Stimulated activated CD4-positive, alpha-beta T cell treated with anti-CD3 and anti-CD28 coated beads, Interleukin-12 subunit alpha, Interleukin-12 subunit beta, amount 100 ng/mL, for 48 hours (primary cell): ENCODE results near the gene ADGRL3.

Experiments
- DNase-seq, 3 donors: peaks; one replicate each; pipeline ENCODE4 v3.0.0-alpha.2; 2020; ENCODE audit warnings: low read depth in 2 of 3, low spot score in 1 of 3

The ADGRL3 gene

DNA sequence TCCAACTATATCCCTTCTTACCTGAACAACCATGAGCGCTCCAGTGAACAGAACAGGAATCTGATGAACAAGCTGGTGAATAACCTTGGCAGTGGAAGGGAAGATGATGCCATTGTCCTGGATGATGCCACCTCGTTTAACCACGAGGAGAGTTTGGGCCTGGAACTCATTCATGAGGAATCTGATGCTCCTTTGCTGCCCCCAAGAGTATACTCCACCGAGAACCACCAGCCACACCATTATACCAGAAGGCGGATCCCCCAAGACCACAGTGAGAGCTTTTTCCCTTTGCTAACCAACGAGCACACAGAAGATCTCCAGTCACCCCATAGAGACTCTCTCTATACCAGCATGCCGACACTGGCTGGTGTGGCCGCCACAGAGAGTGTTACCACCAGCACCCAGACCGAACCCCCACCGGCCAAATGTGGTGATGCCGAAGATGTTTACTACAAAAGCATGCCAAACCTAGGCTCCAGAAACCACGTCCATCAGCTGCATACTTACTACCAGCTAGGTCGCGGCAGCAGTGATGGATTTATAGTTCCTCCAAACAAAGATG lies 870.2 kb downstream of the ADGRL3 start:
- no peak for DNase-seq

- no peak for DNase-seq
Observed at GRCh38 chr4:62075089-62075488, 875.0 kb downstream of the ADGRL3 start.

- no peak for DNase-seq
Observed at GRCh38 chr4:62075521-62075920, 875.4 kb downstream of the ADGRL3 start.

DNA sequence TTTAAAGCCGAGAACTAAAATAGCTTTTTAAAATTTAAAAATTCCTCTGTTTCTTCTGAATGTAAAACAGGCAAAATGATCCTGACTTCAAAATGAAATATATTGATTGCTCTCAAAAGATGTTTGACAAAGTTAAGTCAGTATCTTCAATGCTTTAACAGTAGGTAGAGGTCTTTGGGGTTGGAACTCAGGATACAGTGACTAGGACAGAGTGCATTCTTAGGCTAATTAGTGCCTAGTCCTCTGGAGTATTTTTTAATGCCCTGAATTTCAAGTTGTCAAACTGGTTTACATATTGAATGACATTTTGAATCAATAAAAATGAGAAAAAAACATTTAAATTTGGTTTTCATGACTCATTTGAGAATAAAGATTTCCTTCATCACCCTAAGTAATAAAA lies 877.3 kb downstream of the ADGRL3 start:
- DNase-seq = no peak

GRCh38 chr4:62080431-62080830 lies 880.3 kb downstream of the ADGRL3 start:
- no peak for DNase-seq

- no peak for DNase-seq
Observed at GRCh38 chr4:62087706-62088105, 887.6 kb downstream of the ADGRL3 start.

DNA sequence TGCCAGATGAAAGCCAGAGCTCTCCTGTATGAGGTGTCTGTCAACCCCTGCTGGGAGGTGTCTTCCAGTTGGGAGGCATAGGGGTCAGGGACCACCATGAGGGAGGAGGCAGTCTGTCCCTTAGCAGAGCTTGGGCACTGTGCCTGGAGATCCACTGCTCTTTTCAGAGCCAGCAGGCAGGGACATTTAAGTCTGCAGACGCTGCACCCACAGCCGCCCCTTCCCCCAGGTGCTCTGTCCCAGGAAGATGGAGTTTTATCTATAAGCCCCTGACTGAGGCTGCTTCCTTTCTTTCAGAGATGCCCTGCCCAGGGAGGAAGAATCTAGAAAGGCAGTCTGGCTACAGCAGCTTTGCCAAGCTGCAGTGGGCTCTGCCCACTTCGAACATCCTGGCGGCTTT lies 893.6 kb downstream of the ADGRL3 start:
- DNase-seq = no peak

DNA sequence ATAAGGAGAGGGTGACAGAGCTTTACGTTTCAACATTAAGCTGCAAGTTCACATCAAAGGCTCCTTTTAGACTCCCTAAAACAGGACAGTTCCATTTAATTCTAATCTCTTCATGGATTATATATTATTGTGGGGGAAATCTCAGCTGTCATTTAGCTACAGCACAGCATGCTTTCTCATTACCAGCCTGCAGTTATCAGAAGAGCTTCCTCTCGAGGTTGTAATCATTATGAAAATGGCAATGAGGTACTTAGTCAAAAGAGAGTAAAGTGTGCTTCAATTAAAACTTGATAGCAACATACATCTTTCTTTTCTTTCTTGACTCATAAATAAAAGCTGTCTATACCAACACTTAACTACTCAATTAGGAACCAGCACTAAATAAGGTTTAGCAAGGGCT lies 896.8 kb downstream of the ADGRL3 start:
- no peak for DNase-seq

DNA sequence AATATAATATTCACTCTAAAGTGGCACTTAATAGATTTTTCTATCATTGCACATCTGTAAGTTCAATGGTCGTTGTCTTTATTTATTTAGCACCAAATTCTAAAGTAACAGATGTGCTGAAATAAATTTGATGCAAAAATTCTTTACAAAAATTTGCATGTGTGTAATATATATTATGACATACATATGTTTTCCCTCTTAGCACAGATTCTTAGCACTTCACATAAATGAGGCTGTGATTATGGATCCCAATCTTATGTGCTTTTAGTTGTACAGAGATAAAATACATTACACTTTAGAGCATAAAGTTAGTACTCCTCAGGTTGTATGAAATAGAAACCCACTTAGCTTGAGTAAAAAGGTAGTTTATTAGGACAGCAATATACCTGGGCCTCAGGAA lies 915.1 kb downstream of the ADGRL3 start:
- no peak for DNase-seq

DNA sequence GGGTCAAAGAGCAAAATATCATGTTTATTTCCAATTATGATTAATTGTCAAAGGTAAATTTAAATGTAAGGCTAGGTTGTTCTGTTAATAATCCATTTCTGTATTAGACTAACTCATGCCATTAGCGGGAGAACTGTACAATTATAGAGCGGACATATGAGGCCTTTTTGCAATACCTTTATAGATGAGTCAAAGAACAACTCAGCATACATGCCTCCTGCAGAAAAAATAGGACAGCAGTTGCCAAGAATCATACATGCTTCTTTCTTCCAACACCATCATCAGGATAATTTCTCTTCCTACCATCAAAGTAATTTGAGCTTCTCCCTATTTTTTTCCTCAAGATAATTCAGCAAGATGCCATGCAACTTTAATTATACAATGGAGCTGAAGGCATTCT lies 917.8 kb downstream of the ADGRL3 start:
- no peak for DNase-seq

- DNase-seq = no peak
Observed at GRCh38 chr4:62118558-62118957, 918.4 kb downstream of the ADGRL3 start.

GRCh38 chr4:62119195-62119594 lies 919.1 kb downstream of the ADGRL3 start:
- DNase-seq = no peak

DNA sequence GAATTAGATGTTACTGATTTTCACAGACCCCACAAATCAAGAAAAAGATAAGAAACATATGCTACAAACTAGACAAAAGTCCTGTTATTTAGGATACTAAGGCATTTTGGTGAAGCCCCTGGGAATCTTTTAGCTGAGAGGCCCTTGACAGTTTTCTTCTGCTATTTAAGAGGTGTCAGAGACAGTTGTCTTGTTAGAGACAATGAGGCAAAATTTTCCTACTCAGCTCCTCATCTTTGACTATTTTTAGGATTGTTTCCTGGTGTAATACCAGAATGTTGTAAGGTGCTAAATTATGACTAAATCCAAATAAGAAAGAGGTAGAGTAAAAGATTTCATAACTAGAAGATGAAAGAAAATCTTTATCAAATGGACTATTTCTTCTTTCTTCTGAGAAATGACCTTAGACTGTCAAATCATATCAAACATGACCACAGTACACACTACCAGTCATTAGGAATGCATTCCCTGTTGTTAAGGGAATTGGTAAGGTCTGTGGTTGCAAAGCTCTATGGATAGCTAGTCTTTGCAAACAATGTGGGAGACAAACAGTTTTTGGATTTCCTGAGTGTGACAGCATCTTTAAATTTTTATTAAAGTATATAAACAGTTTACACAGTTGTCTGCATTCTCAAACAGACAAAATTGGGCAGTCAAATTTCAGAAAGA lies 926.1 kb downstream of the ADGRL3 start:
- no peak for DNase-seq
